Ovary (tissue), 9 donors: Measurements from ENCODE around the gene P4HA3. TPM values are rescaled to one million over a fixed set of nuclear protein-coding genes. Genes with fewer than 3 reads are reported as not detected.

Experiments used
- DNase-seq, 5 donors: peaks; one replicate each; pipeline ENCODE4 v3.0.0-alpha.2; 2019 to 2020
- H3K27ac ChIP-seq, 2 donors: fragments of 200-600 bp; one replicate each; pipeline versions ENCODE4 v1.5.1 to v1.8.0; 2019 to 2022
- H3K27me3 ChIP-seq: fragments of 200-600 bp; one replicate; pipeline ENCODE4 v1.8.0; 2022
- H3K36me3 ChIP-seq: fragments of 200-600 bp; sonication (generic); one replicate; pipeline ENCODE4 v1.5.1; 2019
- H3K4me1 ChIP-seq: one replicate; pipeline ENCODE4 v1.8.1; 2013; ENCODE audit warnings: mild to moderate bottlenecking, moderate library complexity; ENCODE audit not compliant: insufficient read depth
- H3K4me3 ChIP-seq: fragments of 200-600 bp; sonication (generic); one replicate; pipeline ENCODE4 v1.5.1; 2017
- H3K9me3 ChIP-seq, 2 donors: fragments of 200-600 bp in 1 of 2; sonication (generic) in 1 of 2; one replicate each; pipeline versions ENCODE4 v1.5.1 to v1.8.1; 2013 to 2019; ENCODE audit warnings: mild to moderate bottlenecking in 1 of 2, moderate library complexity in 1 of 2
- CTCF ChIP-seq, 3 donors: fragments of 450-650 bp in 2 of 3; fragments of 200-600 bp in 1 of 3; IDR thresholded peaks; one replicate each; pipeline versions ENCODE4 v1.5.1 to v1.8.0; 2016 to 2022; ENCODE audit warnings: antibody characterized with exemption in 3 of 3, mild to moderate bottlenecking in 1 of 3
- EP300 ChIP-seq: sonication (generic); formaldehyde crosslinking; IDR thresholded peaks from one replicate; pipeline ENCODE4 v1.6.1; 2017; ENCODE audit warnings: antibody characterized with exemption
- POLR2A ChIP-seq: fragments of 450-650 bp; IDR thresholded peaks from one replicate; pipeline ENCODE4 v1.6.1; 2017; ENCODE audit warnings: antibody characterized with exemption, mild to moderate bottlenecking, moderate library complexity
- WGBS, 3 donors: extraction: QIAGEN DNeasy Blood & Tissue Kit in 1 of 3; methylation state at CpG; one replicate each; pipeline versions ENCODE4 v1.1.5 to v1.1.7; 2013 to 2017; 5-methylcytosine and 5-hydroxymethylcytosine counted together
- intact Hi-C, 4 donors: fragments of 100-400 bp; cut with DNase I; formaldehyde crosslinking; loops; one replicate each; pipeline versions ENCODE4 v1.11.0 to v1.15.1; 2022 to 2023
- polyA plus RNA-seq, 2 donors: library from polyadenylated mRNA; stranded (reverse); fragments of 200-250 nt in 1 of 2; fragments of 350-450 nt in 1 of 2; fragmentation: Illumina TruSeq in 1 of 2; extraction: RNeasy Lipid Tissue Mini Kit (QIAGEN cat#74804) in 1 of 2; gene quantifications; one replicate each; pipeline ENCODE4 v1.2.3, GENCODE V29; 2013 to 2014
- total RNA-seq, 7 donors: library from RNA; depleted of rRNA in 2 of 7; stranded (reverse); fragments of >200 nt in 2 of 7; fragmentation: NEBNext Ultra II Directional in 3 of 7; extraction: Animal tissue kit (Norgen Biotek cat#: 25700) in 3 of 7; gene quantifications; one replicate each; pipeline versions ENCODE4 v1.1.0 to v1.2.4, GENCODE V29; 2016 to 2023
- donor health status: DM: no; HTN: no; CAD: no; lungs with moderate emphysema.
- donor health status: DM: no; HTN: no; CAD: no.
- donor health status: Bipolar disorder and iron deficiency.
- donor health status: DM: yes; HTN: yes; CAD: no.
- donor health status: DM: no; HTN: no; CAD: no.
- donor health status: DM: yes; HTN: yes; CAD: no.

P4HA3 gene
- total and polyA plus RNA-seq, 9 donors = 0.28 to 5.6 (median 1.0) TPM

- Histone ChIP-seq H3K4me1 (no peaks in the 10 kb centered on the region), H3K27me3 (no peaks in the 10 kb centered on the region), H3K27ac (no peak overlapping the region), H3K36me3 (no peaks in the 10 kb centered on the region), H3K4me3 (no peak overlapping the region), H3K9me3 (no peaks in the 10 kb centered on the region)
- DNase-seq = no peak
- TF ChIP-seq EP300 = no peak
- TF ChIP-seq CTCF (IDR thresholded peaks at IDR 0.05) = no peak
- TF ChIP-seq POLR2A = no peak
- 86 to 93% (median 89%) methylated on average over 4 of the region's 4 CpGs for WGBS, 3 donors
- intact Hi-C loops = no loop called here
Observed at GRCh38 chr11:74235121-74235520, 76.3 kb downstream of the P4HA3 start.

- WGBS, 3 donors = 94 to 97% (median 94%) methylated on average over 3 of the region's 3 CpGs
- Histone ChIP-seq H3K4me3 (no peak overlapping the region), H3K36me3 (no peaks in the 10 kb centered on the region), H3K27ac (no peak overlapping the region), H3K27me3 (no peaks in the 10 kb centered on the region), H3K4me1 (no peaks in the 10 kb centered on the region), H3K9me3 (no peaks in the 10 kb centered on the region)
- DNase-seq = no peak
- intact Hi-C loops = no loop called here
- TF ChIP-seq CTCF (IDR thresholded peaks at IDR 0.05) (no peak), POLR2A (no peak), EP300 (no peak)
Observed at GRCh38 chr11:74233683-74234082, 77.8 kb downstream of the P4HA3 start.

- 74 to 89% (median 86%) methylated on average over 6 of the region's 6 CpGs for WGBS, 3 donors
- no peaks in the 10 kb centered on the region for H3K4me1 ChIP-seq
- TF ChIP-seq POLR2A (no peak), EP300 (no peak), CTCF (IDR thresholded peaks at IDR 0.05) (no peak)
- no peak for DNase-seq
- no peak overlapping the region for H3K4me3 ChIP-seq
- no peaks in the 10 kb centered on the region for H3K9me3 ChIP-seq
- no peaks in the 10 kb centered on the region for H3K27me3 ChIP-seq
- intact Hi-C loops = no loop called here
- H3K27ac ChIP-seq = no peak overlapping the region
- H3K36me3 ChIP-seq = no peaks in the 10 kb centered on the region
Observed at GRCh38 chr11:74232311-74232950, 79.0 kb downstream of the P4HA3 start.

GRCh38 chr11:74226907-74227306 lies 84.5 kb downstream of the P4HA3 start:
- no peak for DNase-seq
- Histone ChIP-seq H3K4me3 (no peak overlapping the region), H3K27me3 (no peaks in the 10 kb centered on the region), H3K36me3 (no peaks in the 10 kb centered on the region), H3K9me3 (no peaks in the 10 kb centered on the region), H3K4me1 (no peaks in the 10 kb centered on the region), H3K27ac (no peak overlapping the region)
- 67 to 86% (median 81%) methylated on average over 2 of the region's 2 CpGs for WGBS, 3 donors
- TF ChIP-seq POLR2A = no peak
- no peak for TF ChIP-seq EP300
- TF ChIP-seq CTCF (IDR thresholded peaks at IDR 0.05) = no peak
- intact Hi-C loops = no loop called here
